Measurements from ENCODE around the gene NOL7.

DNA sequence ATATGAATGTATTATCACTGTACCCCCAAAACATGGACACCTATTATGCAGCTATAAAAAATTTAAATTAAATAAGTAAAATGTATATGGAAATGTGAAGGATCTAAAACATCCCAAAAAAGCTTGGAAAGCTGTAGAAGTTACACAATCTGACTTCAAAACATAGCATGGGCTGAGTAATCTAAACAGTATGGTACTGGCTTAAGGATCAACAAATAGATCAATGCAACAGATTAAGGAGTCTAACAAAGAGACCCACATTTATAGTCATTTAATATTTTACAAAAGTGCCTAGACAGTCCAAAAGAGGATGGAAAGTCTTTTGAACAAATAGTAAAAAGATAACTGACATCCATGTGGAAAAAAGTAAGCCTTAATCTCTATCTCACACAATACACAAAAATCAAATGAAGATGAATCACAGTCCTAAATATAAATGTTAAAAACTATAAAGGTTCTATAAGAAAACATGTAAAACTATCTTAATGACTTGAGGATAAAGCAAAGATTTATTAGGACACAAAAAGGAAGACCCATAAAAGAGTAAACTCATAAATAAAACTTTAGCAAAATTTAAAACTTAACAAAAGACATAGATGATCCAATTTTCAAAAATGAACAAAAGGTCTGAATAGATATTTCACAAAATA lies 49.7 kb downstream of the NOL7 start:
- TF ChIP-seq, protein P1, sequence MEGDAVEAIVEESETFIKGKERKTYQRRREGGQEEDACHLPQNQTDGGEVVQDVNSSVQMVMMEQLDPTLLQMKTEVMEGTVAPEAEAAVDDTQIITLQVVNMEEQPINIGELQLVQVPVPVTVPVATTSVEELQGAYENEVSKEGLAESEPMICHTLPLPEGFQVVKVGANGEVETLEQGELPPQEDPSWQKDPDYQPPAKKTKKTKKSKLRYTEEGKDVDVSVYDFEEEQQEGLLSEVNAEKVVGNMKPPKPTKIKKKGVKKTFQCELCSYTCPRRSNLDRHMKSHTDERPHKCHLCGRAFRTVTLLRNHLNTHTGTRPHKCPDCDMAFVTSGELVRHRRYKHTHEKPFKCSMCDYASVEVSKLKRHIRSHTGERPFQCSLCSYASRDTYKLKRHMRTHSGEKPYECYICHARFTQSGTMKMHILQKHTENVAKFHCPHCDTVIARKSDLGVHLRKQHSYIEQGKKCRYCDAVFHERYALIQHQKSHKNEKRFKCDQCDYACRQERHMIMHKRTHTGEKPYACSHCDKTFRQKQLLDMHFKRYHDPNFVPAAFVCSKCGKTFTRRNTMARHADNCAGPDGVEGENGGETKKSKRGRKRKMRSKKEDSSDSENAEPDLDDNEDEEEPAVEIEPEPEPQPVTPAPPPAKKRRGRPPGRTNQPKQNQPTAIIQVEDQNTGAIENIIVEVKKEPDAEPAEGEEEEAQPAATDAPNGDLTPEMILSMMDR (IDR thresholded peaks at IDR 0.05): no peak
- TF ChIP-seq POLR2AphosphoS5 (IDR thresholded peaks at IDR 0.05): no peak
- no peak for TF ChIP-seq POLR2A (IDR thresholded peaks at IDR 0.05)
- no peak for TF ChIP-seq EP300 (IDR thresholded peaks at IDR 0.05)

Measured in gastroesophageal sphincter (tissue), 3 donors.